Testis (tissue), 5 donors: ENCODE measurements around the gene KLK5. TPM values are rescaled to one million over a fixed set of nuclear protein-coding genes. Genes with fewer than 3 reads are reported as not detected.

Experiments
- DNase-seq: peaks from one replicate; pipeline ENCODE4 v3.0.0-alpha.2; 2019
- H3K27ac ChIP-seq, 2 donors: fragments of 200-600 bp; sonication (generic); one replicate each; pipeline ENCODE4 v1.5.1; 2019
- H3K27me3 ChIP-seq: fragments of 200-600 bp; sonication (generic); one replicate; pipeline ENCODE4 v1.5.1; 2019
- H3K36me3 ChIP-seq: fragments of 200-600 bp; sonication (generic); one replicate; pipeline ENCODE4 v1.5.1; 2017; ENCODE audit warnings: low read depth; ENCODE audit errors: missing control alignments
- H3K4me1 ChIP-seq: fragments of 200-600 bp; sonication (generic); one replicate; pipeline ENCODE4 v1.5.1; 2019
- H3K4me3 ChIP-seq, 2 donors: fragments of 200-600 bp; sonication (generic); one replicate each; pipeline ENCODE4 v1.5.1; 2017 to 2019
- H3K9me3 ChIP-seq: fragments of 200-600 bp; sonication (generic); one replicate; pipeline ENCODE4 v1.5.1; 2017
- CTCF ChIP-seq, 3 experiments: fragments of 450-650 bp in 2 of 3; fragments of 200-600 bp in 1 of 3; sonication (generic) in 1 of 3; IDR thresholded peaks; one replicate each; pipeline ENCODE4 v1.5.1; 2016 to 2019; ENCODE audit warnings: antibody characterized with exemption in 3 of 3, mild to moderate bottlenecking in 2 of 3, moderate library complexity in 1 of 3
- POLR2A ChIP-seq: fragments of 450-650 bp; IDR thresholded peaks from one replicate; pipeline ENCODE4 v1.6.1; 2017; ENCODE audit warnings: antibody characterized with exemption, mild to moderate bottlenecking, moderate library complexity
- WGBS, 2 donors: methylation state at CpG; one replicate each; pipeline ENCODE4 v1.1.5; 2018; 5-methylcytosine and 5-hydroxymethylcytosine counted together
- intact Hi-C: fragments of 100-400 bp; cut with DNase I; formaldehyde crosslinking; loops from one replicate; pipeline ENCODE4 v1.15.1; 2023; ENCODE audit warnings: low total_unique reads
- long read RNA-seq, 2 donors: transcript quantifications; one replicate each; lab custom pipeline, GENCODE V29; 2026
- polyA plus RNA-seq: library from polyadenylated mRNA; stranded (reverse); fragments of 350-450 nt; fragmentation: Illumina TruSeq; extraction: RNeasy Lipid Tissue Mini Kit (QIAGEN cat#74804); gene quantifications from one replicate; pipeline ENCODE4 v1.2.3, GENCODE V29; 2014; ENCODE audit warnings: low read depth, low replicate concordance; ENCODE audit not compliant: insufficient read depth
- total RNA-seq, 2 donors: library from RNA; depleted of rRNA; stranded (reverse); fragments of >200 nt; gene quantifications; one replicate each; pipeline ENCODE4 v1.2.3, GENCODE V29; 2016

Gene KLK5
- total RNA-seq (10 to 100 TPM in 1 of 2 donors, 1 to 10 TPM in 1; 5.6 to 13.9 TPM), polyA plus RNA-seq (25.4 TPM)
- long read RNA-seq, donor 1, partial matches to known transcripts = 0 of 2 reads
- long read RNA-seq, donor 1, other reads (novel, unspliced or antisense) = 0 of 2 reads
- long read RNA-seq, donor 2 = 0 reads

- Histone ChIP-seq H3K4me3 (no peak within 1 kb of the TSS), H3K4me1 (no peaks in the 10 kb centered on the region), H3K27ac (no peak within 1 kb of the TSS), H3K9me3 (no peaks in the 10 kb centered on the region), H3K36me3 (no peaks in the 10 kb centered on the region), H3K27me3 (no peaks in the 10 kb centered on the region)
- intact Hi-C loops = no loop called here
- no peak for DNase-seq
- TF ChIP-seq CTCF (IDR thresholded peaks at IDR 0.05) = no peak
- TF ChIP-seq POLR2A = no peak
- WGBS, 2 donors = 43 to 55% methylated on average over 7 of the region's 7 CpGs
Observed at GRCh38 chr19:50952910-50953309, at the start of gene KLK5. Gene KLK5 (minus strand): TSS chr19:50953038. CDS start chr19:50952657, 381 bp downstream.

- Histone ChIP-seq H3K4me3 (peak overlapping the region; percentile 26 to 42), H3K27me3 (no peaks in the 10 kb centered on the region), H3K9me3 (no peaks in the 10 kb centered on the region), H3K36me3 (no peaks in the 10 kb centered on the region), H3K4me1 (no peaks in the 10 kb centered on the region), H3K27ac (no peak overlapping the region)
- 20 to 24% methylated on average over 12 of the region's 12 CpGs for WGBS, 2 donors
- intact Hi-C loops = no loop called here
- no peak for DNase-seq
- TF ChIP-seq POLR2A (no peak), CTCF (IDR thresholded peaks at IDR 0.05) (no peak)
Observed at GRCh38 chr19:51002089-51002532, 49.3 kb upstream of the KLK5 start.

GRCh38 chr19:51001515-51001914, 48.7 kb upstream of the KLK5 start, which contains the start of gene KLK8:
Gene KLK8 (minus strand): TSS chr19:51001604. CDS start chr19:51001167, 437 bp downstream.
- Histone ChIP-seq H3K4me1 (no peaks in the 10 kb centered on the region), H3K4me3 (peak within 1 kb of the TSS; percentile 26 to 42), H3K36me3 (no peaks in the 10 kb centered on the region), H3K27ac (no peak within 1 kb of the TSS), H3K27me3 (no peaks in the 10 kb centered on the region), H3K9me3 (no peaks in the 10 kb centered on the region)
- intact Hi-C loops = no loop called here
- WGBS, 2 donors = 14 to 19% methylated on average over 3 to 7 of the region's 7 CpGs
- no peak for DNase-seq
- TF ChIP-seq POLR2A = no peak
- TF ChIP-seq CTCF (IDR thresholded peaks at IDR 0.05) = no peak

- WGBS, 2 donors = 23 to 24% methylated on average over 15 to 16 of the region's 16 CpGs
- Histone ChIP-seq H3K27ac (no peak overlapping the region), H3K4me3 (no peak overlapping the region), H3K27me3 (no peaks in the 10 kb centered on the region), H3K36me3 (no peaks in the 10 kb centered on the region), H3K4me1 (no peaks in the 10 kb centered on the region), H3K9me3 (no peaks in the 10 kb centered on the region)
- DNase-seq = no peak
- intact Hi-C loops = no loop called here
- TF ChIP-seq POLR2A (no peak), CTCF (IDR thresholded peaks at IDR 0.05) (no peak)
Observed at GRCh38 chr19:51000981-51001380, 48.1 kb upstream of the KLK5 start.

GRCh38 chr19:51000426-51000825, 47.6 kb upstream of the KLK5 start:
- no peaks in the 10 kb centered on the region for H3K36me3 ChIP-seq
- no peak for DNase-seq
- no peaks in the 10 kb centered on the region for H3K27me3 ChIP-seq
- no peak overlapping the region for H3K27ac ChIP-seq
- no peaks in the 10 kb centered on the region for H3K4me1 ChIP-seq
- H3K4me3 ChIP-seq = no peak overlapping the region
- 80 to 85% methylated on average over 10 of the region's 10 CpGs for WGBS, 2 donors
- intact Hi-C loops = no loop called here
- no peaks in the 10 kb centered on the region for H3K9me3 ChIP-seq
- no peak for TF ChIP-seq CTCF (IDR thresholded peaks at IDR 0.05)
- TF ChIP-seq POLR2A = no peak
